ENCODE data around the gene LRRC8C. TPM values are rescaled to one million over a fixed set of nuclear protein-coding genes. Genes with fewer than 3 reads are reported as not detected.

The LRRC8C gene
- total RNA-seq, 1 donor from 2014 or later: 5.5 TPM

GRCh38 chr1:89616844-89617627 is 15.9 kb upstream of the LRRC8C start:
- Histone ChIP-seq H3K4me2 (no peak overlapping the region), H3F3A (ENCODE audit: low read depth) (no peaks in the 10 kb centered on the region), H3K4me1 (no peaks in the 10 kb centered on the region), H3K27me3 (no peaks in the 10 kb centered on the region), H3K9ac (no peak overlapping the region), H3K36me3 (no peaks in the 10 kb centered on the region), H4K20me1 (ENCODE audit: low read depth) (no peaks in the 10 kb centered on the region), H3K79me2 (ENCODE audit: low read depth) (no peaks in the 10 kb centered on the region), H3K27ac (no peak overlapping the region), H3K4me3 (no peak overlapping the region), H2AFZ (replicated peaks) (no peak overlapping the region), H3K9me3 (ENCODE audit: low read depth) (peaks cover 6% of the 10 kb centered on the region)
- TF ChIP-seq, protein P1, sequence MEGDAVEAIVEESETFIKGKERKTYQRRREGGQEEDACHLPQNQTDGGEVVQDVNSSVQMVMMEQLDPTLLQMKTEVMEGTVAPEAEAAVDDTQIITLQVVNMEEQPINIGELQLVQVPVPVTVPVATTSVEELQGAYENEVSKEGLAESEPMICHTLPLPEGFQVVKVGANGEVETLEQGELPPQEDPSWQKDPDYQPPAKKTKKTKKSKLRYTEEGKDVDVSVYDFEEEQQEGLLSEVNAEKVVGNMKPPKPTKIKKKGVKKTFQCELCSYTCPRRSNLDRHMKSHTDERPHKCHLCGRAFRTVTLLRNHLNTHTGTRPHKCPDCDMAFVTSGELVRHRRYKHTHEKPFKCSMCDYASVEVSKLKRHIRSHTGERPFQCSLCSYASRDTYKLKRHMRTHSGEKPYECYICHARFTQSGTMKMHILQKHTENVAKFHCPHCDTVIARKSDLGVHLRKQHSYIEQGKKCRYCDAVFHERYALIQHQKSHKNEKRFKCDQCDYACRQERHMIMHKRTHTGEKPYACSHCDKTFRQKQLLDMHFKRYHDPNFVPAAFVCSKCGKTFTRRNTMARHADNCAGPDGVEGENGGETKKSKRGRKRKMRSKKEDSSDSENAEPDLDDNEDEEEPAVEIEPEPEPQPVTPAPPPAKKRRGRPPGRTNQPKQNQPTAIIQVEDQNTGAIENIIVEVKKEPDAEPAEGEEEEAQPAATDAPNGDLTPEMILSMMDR (IDR thresholded peaks at IDR 0.05): no peak
- TF ChIP-seq EZH2phosphoT487 (IDR thresholded peaks at IDR 0.05) (no peak), EZH2 (IDR thresholded peaks at IDR 0.05) (no peak)
- no peak for DNase-seq (ENCODE audit: low spot score)
- H3K9me3 Mint-ChIP-seq: peaks cover 7% of the 10 kb centered on the region
- H3K4me3 Mint-ChIP-seq: no peak overlapping the region
- no peak overlapping the region for H3K27ac Mint-ChIP-seq
- H3K27me3 Mint-ChIP-seq (ENCODE audit: insufficient read depth, low read depth): no peaks in the 10 kb centered on the region
- H3K4me1 Mint-ChIP-seq: no peaks in the 10 kb centered on the region
- H3K36me3 Mint-ChIP-seq: no peaks in the 10 kb centered on the region

DNA sequence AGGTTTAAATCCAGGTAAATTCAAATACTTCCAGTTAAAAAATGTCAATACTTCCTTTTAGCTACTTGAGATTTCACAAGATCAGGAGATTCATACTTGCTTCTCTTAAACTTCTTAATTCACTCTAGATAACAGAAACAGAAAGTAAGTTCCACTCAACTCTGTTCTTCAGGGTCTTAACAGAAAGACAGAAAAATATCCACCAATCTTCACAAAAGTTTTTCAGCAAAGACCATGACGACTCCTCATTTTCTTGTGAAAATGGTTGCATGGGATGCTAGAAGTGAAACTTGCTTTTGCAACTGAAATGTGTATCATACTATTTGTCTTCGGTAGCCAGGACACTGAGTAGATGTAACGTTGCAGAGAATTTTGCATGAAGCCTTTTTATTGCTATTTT is 12.3 kb upstream of the LRRC8C start:
- Histone ChIP-seq H2AFZ (replicated peaks) (no peak overlapping the region), H3K9me3 (ENCODE audit: low read depth) (peaks cover 6% of the 10 kb centered on the region), H3K9ac (no peak overlapping the region), H3F3A (ENCODE audit: low read depth) (no peaks in the 10 kb centered on the region), H4K20me1 (ENCODE audit: low read depth) (no peaks in the 10 kb centered on the region), H3K27ac (no peak overlapping the region), H3K79me2 (ENCODE audit: low read depth) (no peaks in the 10 kb centered on the region), H3K36me3 (no peaks in the 10 kb centered on the region), H3K4me2 (no peak overlapping the region), H3K27me3 (no peaks in the 10 kb centered on the region), H3K4me1 (no peaks in the 10 kb centered on the region), H3K4me3 (no peak overlapping the region)
- Mint-ChIP-seq H3K27ac (no peak overlapping the region), H3K27me3 (ENCODE audit: insufficient read depth, low read depth) (no peaks in the 10 kb centered on the region), H3K4me3 (no peak overlapping the region), H3K4me1 (no peaks in the 10 kb centered on the region), H3K36me3 (no peaks in the 10 kb centered on the region), H3K9me3 (peaks cover 7% of the 10 kb centered on the region)
- no peak for DNase-seq (ENCODE audit: low spot score)
- TF ChIP-seq EZH2phosphoT487 (IDR thresholded peaks at IDR 0.05) (no peak), EZH2 (IDR thresholded peaks at IDR 0.05) (no peak)
- TF ChIP-seq, protein P1 (IDR thresholded peaks at IDR 0.05): no peak

DNA sequence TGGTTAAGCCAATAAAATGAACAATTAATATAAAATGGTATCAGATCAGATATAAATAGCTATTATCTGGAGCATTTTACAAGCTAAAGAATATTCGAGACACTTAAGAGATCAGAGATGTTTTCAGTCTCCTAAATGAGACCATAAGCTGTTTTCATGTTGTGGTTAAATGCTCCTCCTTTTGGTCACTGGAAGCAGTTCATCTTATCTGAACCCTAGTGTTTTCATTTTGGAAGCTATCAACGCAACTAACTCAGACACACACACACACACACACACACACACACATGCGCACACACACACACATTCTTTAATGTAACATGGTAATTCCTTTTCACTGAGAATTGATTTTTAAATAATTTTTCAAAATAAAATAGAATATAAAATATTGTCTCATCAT is 10.0 kb upstream of the LRRC8C start:
- H3K36me3 Mint-ChIP-seq: no peaks in the 10 kb centered on the region
- no peak overlapping the region for H3K4me3 Mint-ChIP-seq
- H3K4me1 Mint-ChIP-seq: no peaks in the 10 kb centered on the region
- Histone ChIP-seq H3K36me3 (no peaks in the 10 kb centered on the region), H3K4me2 (no peak overlapping the region), H2AFZ (replicated peaks) (no peak overlapping the region), H3K9ac (no peak overlapping the region), H3F3A (ENCODE audit: low read depth) (no peaks in the 10 kb centered on the region), H4K20me1 (ENCODE audit: low read depth) (no peaks in the 10 kb centered on the region), H3K27me3 (no peaks in the 10 kb centered on the region), H3K27ac (no peak overlapping the region), H3K4me3 (no peak overlapping the region), H3K9me3 (ENCODE audit: low read depth) (peaks cover 1% of the 10 kb centered on the region), H3K4me1 (no peaks in the 10 kb centered on the region), H3K79me2 (ENCODE audit: low read depth) (no peaks in the 10 kb centered on the region)
- DNase-seq (ENCODE audit: low spot score): no peak
- no peaks in the 10 kb centered on the region for H3K27me3 Mint-ChIP-seq (ENCODE audit: insufficient read depth, low read depth)
- no peak for TF ChIP-seq EZH2 (IDR thresholded peaks at IDR 0.05)
- TF ChIP-seq, protein P1 (IDR thresholded peaks at IDR 0.05): peak; percentile 18
- peaks cover under 1% of the 10 kb centered on the region for H3K9me3 Mint-ChIP-seq
- no peak overlapping the region for H3K27ac Mint-ChIP-seq
